Stimulated activated naive CD8-positive, alpha-beta T cell treated with anti-CD3 and anti-CD28 coated beads, Interleukin-15, Interleukin-2, amounts not matched to agents 100 ng/mL and 50 ng/mL, for 24 hours (primary cell): Measurements from ENCODE around the gene MAGIX.
"Not testable (repeated sequence)": the region's sequence is repeated elsewhere in the genome, so short reads cannot be mapped to it uniquely, and the experiment has no call there.

Experiments
- H3K27ac Mint-ChIP-seq: one replicate; pipeline ENCODE4 v1.8.0; 2021; ENCODE audit warnings: mild to moderate bottlenecking, mixed read lengths
- H3K27me3 Mint-ChIP-seq: one replicate; pipeline ENCODE4 v1.8.0; 2021; ENCODE audit warnings: mixed read lengths
- H3K36me3 Mint-ChIP-seq: one replicate; pipeline ENCODE4 v1.8.0; 2021; ENCODE audit warnings: low read depth, mixed read lengths
- H3K4me1 Mint-ChIP-seq: one replicate; pipeline ENCODE4 v1.8.0; 2021; ENCODE audit warnings: low read depth, mixed read lengths
- H3K4me3 Mint-ChIP-seq: one replicate; pipeline ENCODE4 v1.8.0; 2021; ENCODE audit warnings: mild to moderate bottlenecking, mixed read lengths
- H3K9me3 Mint-ChIP-seq: one replicate; pipeline ENCODE4 v1.8.0; 2021; ENCODE audit warnings: mixed read lengths

MAGIX gene

DNA sequence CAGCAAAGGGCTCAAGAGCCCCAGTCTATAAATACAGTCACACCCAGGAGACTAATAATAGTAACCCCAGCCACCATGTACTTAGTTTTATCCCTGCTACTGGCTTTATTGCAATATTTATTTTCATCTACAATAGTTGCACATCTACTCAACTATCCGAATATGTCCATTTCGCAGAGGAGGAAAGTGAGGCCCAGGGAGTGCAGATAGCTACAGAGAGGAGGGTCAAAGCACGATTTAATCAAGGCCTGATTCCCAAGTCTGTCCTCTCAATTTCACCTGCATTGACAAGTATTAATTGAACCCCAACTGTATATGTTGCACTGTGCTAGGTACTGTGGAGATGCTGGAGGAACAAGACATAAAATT is 5.2 kb downstream of the MAGIX start:
- Mint-ChIP-seq H3K27me3 (no peaks in the 10 kb centered on the region), H3K4me1 (peaks cover 39% of the 10 kb centered on the region), H3K9me3 (no peaks in the 10 kb centered on the region), H3K4me3 (peak overlapping the region; percentile 89), H3K27ac (peak overlapping the region; percentile 97), H3K36me3 (peaks cover 2% of the 10 kb centered on the region)

DNA sequence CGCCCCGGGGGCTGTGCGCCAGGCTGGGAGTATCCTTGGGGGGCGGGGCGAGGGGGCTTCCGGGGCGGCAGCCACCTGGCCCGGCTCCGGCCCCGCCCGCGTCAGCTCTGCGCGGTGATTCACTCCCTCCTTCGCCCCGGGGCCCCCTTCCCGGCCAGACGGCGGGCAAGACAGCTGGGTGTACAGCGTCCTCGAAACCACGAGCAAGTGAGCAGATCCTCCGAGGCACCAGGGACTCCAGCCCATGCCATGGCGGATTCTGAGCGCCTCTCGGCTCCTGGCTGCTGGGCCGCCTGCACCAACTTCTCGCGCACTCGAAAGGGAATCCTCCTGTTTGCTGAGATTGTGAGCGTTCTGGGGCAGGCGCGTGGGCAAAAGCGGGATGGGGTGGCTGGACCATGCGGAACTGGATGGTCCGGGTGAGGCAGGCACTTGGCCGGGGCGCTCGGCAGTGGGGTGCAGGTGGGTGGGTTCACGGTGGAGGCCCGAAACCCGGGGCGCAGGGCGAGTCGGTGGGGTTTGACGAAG is 9.3 kb downstream of the MAGIX start, which contains the start of gene PLP2:
PLP2 (plus strand) TSS at position 147 of the 528 bp plus-strand sequence; CDS start at position 250, 103 bp downstream.
- Mint-ChIP-seq H3K36me3 (peaks cover 27% of the 10 kb centered on the region), H3K9me3 (no peaks in the 10 kb centered on the region), H3K27ac (peak within 1 kb of the TSS; percentile 93), H3K4me3 (peak within 1 kb of the TSS; percentile 89), H3K4me1 (peaks cover 45% of the 10 kb centered on the region), H3K27me3 (no peaks in the 10 kb centered on the region)

GRCh38 chrX:49172280-49172780 is 9.8 kb downstream of the MAGIX start:
- Mint-ChIP-seq H3K9me3 (no peaks in the 10 kb centered on the region), H3K27me3 (no peaks in the 10 kb centered on the region), H3K4me3 (peak overlapping the region; percentile 89), H3K36me3 (peaks cover 27% of the 10 kb centered on the region), H3K4me1 (peaks cover 42% of the 10 kb centered on the region), H3K27ac (peak overlapping the region; percentile 93)

- not testable (repeated sequence) for H3K9me3 Mint-ChIP-seq, H3K27me3 Mint-ChIP-seq
- Mint-ChIP-seq H3K36me3 (peaks cover 30% of the 10 kb centered on the region), H3K4me3 (peak overlapping the region; percentile 89), H3K27ac (peak overlapping the region; percentile 21), H3K4me1 (peaks cover 31% of the 10 kb centered on the region)
Measured at GRCh38 chrX:49173544-49173943, 11.0 kb downstream of the MAGIX start.

DNA sequence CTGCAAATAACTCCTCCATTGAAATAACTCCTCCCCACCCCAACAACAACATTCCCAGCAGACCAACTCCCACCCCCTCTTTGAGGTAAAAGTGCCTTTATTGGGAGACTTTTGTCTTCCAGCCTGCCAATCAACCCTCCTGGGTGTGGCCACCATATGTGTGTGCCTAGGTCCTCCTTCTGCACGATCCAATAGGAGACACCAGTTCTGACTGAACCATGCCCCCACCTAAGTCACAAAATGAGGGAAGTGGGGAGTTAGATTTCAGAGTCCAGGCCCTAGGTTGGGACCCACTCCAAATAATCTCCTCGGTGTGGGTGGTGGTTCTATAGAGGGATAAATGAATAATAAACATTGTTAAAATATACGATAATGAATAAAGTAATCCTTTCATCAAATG is 12.2 kb downstream of the MAGIX start:
- no peaks in the 10 kb centered on the region for H3K9me3 Mint-ChIP-seq
- peak overlapping the region; percentile 17 for H3K4me3 Mint-ChIP-seq
- H3K4me1 Mint-ChIP-seq, result peaks cover 24% of the 10 kb centered on the region
- no peak overlapping the region for H3K27ac Mint-ChIP-seq
- H3K36me3 Mint-ChIP-seq, result peaks cover 30% of the 10 kb centered on the region
- H3K27me3 Mint-ChIP-seq, result no peaks in the 10 kb centered on the region

- no peaks in the 10 kb centered on the region for H3K9me3 Mint-ChIP-seq
- no peaks in the 10 kb centered on the region for H3K27me3 Mint-ChIP-seq
- H3K4me1 Mint-ChIP-seq, result peaks cover 24% of the 10 kb centered on the region
- no peak overlapping the region for H3K27ac Mint-ChIP-seq
- peaks cover 36% of the 10 kb centered on the region for H3K36me3 Mint-ChIP-seq
- no peak overlapping the region for H3K4me3 Mint-ChIP-seq
Measured at GRCh38 chrX:49175435-49176274, 13.1 kb downstream of the MAGIX start.

GRCh38 chrX:49176421-49177326 is 14.1 kb downstream of the MAGIX start:
- no peaks in the 10 kb centered on the region for H3K27me3 Mint-ChIP-seq
- peaks cover 24% of the 10 kb centered on the region for H3K4me1 Mint-ChIP-seq
- no peaks in the 10 kb centered on the region for H3K9me3 Mint-ChIP-seq
- H3K27ac Mint-ChIP-seq, result peak overlapping the region; percentile 55
- no peak overlapping the region for H3K4me3 Mint-ChIP-seq
- H3K36me3 Mint-ChIP-seq, result peaks cover 39% of the 10 kb centered on the region

DNA sequence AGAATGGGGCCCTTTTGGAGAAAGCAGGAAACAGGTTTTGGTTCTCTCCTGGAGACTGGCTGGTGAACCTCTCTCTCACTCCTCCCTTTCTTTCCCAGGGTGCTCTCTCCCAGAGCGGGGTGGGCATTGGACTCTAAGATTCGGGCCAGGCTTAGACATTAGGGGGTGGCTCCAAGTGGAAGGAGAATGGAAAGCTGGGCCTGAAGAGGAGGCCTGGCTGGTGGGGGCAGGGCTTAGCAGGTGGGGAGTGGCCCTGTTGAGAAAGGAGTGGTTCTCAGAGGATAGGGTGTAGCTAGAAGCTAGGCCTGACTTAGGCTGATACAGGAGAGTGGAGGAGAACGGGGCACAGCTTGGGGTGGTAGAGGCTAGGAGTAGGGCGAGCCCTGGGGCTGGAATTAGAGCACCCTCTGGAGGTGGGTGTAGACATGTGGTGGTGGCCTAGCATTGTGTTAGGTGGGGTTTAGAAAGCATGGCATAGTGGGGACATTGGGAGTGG is 14.8 kb downstream of the MAGIX start:
- Mint-ChIP-seq H3K4me3 (no peak overlapping the region), H3K9me3 (no peaks in the 10 kb centered on the region), H3K36me3 (peaks cover 43% of the 10 kb centered on the region), H3K27ac (peak overlapping the region; percentile 67), H3K4me1 (peaks cover 22% of the 10 kb centered on the region), H3K27me3 (no peaks in the 10 kb centered on the region)

- H3K4me1 Mint-ChIP-seq, result peaks cover 18% of the 10 kb centered on the region
- H3K9me3 Mint-ChIP-seq, result no peaks in the 10 kb centered on the region
- H3K27me3 Mint-ChIP-seq, result no peaks in the 10 kb centered on the region
- no peak overlapping the region for H3K27ac Mint-ChIP-seq
- H3K4me3 Mint-ChIP-seq, result no peak overlapping the region
- H3K36me3 Mint-ChIP-seq, result peaks cover 42% of the 10 kb centered on the region
Measured at GRCh38 chrX:49177873-49178480, 15.4 kb downstream of the MAGIX start.

GRCh38 chrX:49178537-49178936 is 16.0 kb downstream of the MAGIX start:
- no peak overlapping the region for H3K27ac Mint-ChIP-seq
- H3K9me3 Mint-ChIP-seq, result no peaks in the 10 kb centered on the region
- H3K36me3 Mint-ChIP-seq, result peaks cover 37% of the 10 kb centered on the region
- peaks cover 13% of the 10 kb centered on the region for H3K4me1 Mint-ChIP-seq
- H3K4me3 Mint-ChIP-seq, result no peak overlapping the region
- H3K27me3 Mint-ChIP-seq, result no peaks in the 10 kb centered on the region

- peaks cover 13% of the 10 kb centered on the region for H3K4me1 Mint-ChIP-seq
- no peak overlapping the region for H3K4me3 Mint-ChIP-seq
- H3K36me3 Mint-ChIP-seq, result peaks cover 33% of the 10 kb centered on the region
- H3K27me3 Mint-ChIP-seq, result no peaks in the 10 kb centered on the region
- no peaks in the 10 kb centered on the region for H3K9me3 Mint-ChIP-seq
- H3K27ac Mint-ChIP-seq, result no peak overlapping the region
Measured at GRCh38 chrX:49179358-49179757, 16.8 kb downstream of the MAGIX start.

DNA sequence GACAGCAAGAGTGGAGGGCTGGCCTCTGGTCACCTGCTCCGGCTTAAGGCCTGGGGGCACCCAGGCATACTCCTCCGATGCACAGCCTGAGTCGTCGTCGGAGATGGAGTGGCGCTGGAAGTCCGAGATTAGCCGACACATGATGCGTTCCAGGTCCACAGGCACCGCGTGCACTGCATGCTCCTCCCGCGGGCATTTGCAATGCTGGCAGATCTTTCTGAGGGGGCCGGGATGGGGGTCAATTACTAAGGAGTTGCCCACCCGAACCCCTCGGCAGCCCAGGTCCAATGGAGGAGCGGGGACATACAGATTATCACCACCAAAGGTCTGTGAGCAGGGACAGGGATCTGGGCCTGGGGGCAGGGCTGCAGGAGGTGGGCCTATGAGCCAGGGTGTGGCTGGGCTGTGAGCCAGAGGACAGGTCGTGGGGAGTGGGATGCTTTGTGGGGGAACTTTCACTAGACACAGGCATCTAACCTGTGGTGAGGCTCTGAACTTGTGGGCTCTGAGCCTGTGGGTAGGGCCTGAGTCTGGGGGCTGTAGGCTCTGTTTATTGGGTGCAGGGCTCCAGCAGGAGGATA is 21.2 kb downstream of the MAGIX start:
- H3K4me1 Mint-ChIP-seq, result peaks cover 11% of the 10 kb centered on the region
- no peaks in the 10 kb centered on the region for H3K9me3 Mint-ChIP-seq
- H3K36me3 Mint-ChIP-seq, result peaks cover 16% of the 10 kb centered on the region
- H3K4me3 Mint-ChIP-seq, result peak overlapping the region; percentile 7
- no peaks in the 10 kb centered on the region for H3K27me3 Mint-ChIP-seq
- H3K27ac Mint-ChIP-seq, result no peak overlapping the region

DNA sequence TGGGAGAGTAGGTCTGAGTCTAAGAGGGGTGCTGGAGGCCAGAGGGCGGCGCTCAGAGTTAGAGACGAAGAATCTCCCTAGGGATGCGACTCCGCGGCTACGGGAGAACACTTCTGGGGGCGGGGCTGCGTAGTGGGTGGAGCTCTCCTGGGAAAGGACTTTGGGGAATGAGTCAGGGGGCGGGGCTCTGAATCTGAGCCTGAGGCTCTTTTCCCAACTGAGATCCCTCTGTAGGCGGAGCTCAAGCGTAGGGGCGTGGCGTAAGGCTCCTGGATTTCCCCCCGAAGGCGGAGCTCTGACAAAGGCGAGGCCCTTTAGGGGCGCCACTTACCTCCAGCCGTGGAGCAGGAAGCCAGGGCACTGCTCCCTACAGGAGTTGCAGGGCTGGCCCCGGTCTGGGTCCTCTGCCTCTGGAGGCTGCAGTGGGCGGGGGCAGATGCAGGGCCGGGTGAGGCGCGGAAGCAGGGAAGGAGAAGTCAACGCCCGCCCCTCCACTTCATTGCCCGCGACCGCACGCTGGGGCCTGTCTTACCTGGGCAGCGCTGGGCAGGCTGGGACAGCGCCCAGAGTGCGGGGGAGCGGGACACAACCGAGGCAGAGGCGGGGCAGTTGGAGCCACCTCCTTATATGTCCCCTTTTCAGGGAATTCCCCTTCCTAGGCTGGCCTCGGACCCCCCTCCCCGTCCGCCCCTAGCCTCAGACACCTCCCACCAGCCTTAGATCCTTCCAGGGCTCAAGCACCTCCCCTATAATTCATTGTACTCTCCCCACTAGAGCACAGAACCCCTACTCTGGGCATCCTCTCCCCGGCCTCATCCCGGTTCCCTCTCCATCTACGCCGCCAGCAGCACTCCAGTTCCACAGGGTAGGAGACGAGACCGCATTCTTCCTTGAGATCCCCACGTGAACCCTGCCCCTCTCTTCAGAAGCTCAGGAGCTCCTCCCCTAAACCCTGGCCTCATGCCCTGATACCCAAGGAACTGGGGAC is 22.0 kb downstream of the MAGIX start:
- H3K4me1 Mint-ChIP-seq, result peaks cover 14% of the 10 kb centered on the region
- H3K4me3 Mint-ChIP-seq, result peak overlapping the region; percentile 85
- peak overlapping the region; percentile 82 for H3K27ac Mint-ChIP-seq
- no peaks in the 10 kb centered on the region for H3K9me3 Mint-ChIP-seq
- peaks cover 16% of the 10 kb centered on the region for H3K36me3 Mint-ChIP-seq
- H3K27me3 Mint-ChIP-seq, result no peaks in the 10 kb centered on the region
